ENCODE measurements around the gene SLC16A2. TPM values are rescaled to one million over a fixed set of nuclear protein-coding genes. Genes with fewer than 3 reads are reported as not detected.

The SLC16A2 gene
- total RNA-seq, 1 donor from 2014 or later: 8.1 TPM

DNA sequence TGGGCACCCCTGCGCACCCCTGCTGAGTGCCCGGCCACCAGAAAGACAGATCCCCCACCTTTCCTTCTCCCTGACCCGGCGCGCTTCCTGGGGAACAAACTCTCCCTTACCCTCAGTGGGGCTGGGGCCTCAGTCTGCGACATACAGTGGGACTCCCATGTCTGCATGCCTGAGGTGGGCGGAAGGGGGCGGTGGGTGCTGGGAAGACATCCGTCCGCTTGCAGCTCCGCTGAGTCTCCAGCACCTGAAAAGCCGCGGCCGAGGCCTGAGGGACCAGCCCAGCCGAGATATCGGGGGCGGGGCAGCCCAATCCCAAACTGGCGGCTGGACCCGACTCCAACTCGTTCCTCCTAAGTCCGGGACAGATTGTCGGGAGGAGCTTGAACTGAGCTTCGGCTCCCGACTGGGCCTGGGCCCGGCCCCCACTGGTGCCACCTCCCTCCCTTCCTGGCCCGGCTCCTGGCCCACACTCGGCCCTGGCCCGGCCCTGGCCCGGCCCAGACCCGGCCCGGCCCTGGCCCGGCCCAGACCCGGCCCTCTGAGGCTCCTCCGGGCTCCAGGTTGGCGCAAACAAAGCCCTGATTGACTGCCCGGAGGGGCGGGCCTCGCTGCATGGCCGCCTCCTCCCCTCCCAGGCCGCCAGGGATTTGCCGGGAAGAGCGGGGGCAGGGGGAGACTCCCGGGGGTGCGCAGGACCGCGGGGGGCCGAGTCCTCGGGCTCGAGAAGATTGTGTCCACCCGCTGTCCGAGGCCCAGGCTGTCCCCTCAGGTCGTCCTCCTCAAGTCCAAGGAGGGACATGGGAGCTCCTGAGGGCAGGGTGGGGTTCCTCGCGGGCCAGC is 877 bp upstream of the SLC16A2 start:
- Histone ChIP-seq H3K36me3 (no peaks in the 10 kb centered on the region), H3K9me3 (no peaks in the 10 kb centered on the region), H3K4me3 (peak overlapping the region; percentile 49), H3K27ac (peak overlapping the region; percentile 80), H3K4me1 (no peaks in the 10 kb centered on the region), H3K27me3 (no peaks in the 10 kb centered on the region)
- intact Hi-C loops (cut with DNase I): no loop called here
- ATAC-seq (peak; percentile 88), DNase-seq (peak; percentile 79)
- TF ChIP-seq, protein P1, sequence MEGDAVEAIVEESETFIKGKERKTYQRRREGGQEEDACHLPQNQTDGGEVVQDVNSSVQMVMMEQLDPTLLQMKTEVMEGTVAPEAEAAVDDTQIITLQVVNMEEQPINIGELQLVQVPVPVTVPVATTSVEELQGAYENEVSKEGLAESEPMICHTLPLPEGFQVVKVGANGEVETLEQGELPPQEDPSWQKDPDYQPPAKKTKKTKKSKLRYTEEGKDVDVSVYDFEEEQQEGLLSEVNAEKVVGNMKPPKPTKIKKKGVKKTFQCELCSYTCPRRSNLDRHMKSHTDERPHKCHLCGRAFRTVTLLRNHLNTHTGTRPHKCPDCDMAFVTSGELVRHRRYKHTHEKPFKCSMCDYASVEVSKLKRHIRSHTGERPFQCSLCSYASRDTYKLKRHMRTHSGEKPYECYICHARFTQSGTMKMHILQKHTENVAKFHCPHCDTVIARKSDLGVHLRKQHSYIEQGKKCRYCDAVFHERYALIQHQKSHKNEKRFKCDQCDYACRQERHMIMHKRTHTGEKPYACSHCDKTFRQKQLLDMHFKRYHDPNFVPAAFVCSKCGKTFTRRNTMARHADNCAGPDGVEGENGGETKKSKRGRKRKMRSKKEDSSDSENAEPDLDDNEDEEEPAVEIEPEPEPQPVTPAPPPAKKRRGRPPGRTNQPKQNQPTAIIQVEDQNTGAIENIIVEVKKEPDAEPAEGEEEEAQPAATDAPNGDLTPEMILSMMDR (IDR thresholded peaks at IDR 0.05): no peak

DNA sequence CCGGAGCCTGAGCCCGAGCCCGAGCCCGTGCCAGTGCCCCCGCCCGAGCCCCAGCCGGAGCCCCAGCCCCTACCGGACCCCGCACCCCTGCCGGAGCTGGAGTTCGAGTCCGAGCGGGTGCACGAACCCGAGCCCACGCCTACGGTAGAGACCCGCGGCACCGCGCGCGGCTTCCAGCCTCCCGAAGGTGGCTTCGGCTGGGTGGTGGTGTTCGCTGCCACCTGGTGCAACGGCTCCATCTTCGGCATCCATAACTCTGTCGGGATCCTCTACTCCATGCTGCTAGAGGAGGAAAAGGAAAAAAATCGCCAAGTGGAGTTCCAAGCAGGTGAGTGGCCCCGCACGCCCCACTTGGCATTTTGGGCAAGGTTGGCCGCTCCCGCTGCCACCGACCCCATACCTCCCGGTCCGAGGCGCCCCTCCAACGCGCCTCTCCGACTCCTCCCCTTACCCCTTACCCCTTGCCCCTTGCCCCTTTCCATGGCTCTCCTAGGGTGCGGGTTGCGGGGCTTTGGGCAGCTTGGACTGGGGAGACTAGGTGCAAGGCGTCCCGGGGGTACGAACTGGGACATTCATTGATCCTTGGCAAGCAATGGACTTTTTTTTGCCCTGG is 553 bp downstream of the SLC16A2 start:
- H3K27me3 ChIP-seq: no peaks in the 10 kb centered on the region
- peak overlapping the region; percentile 49 for H3K4me3 ChIP-seq
- TF ChIP-seq, protein P1 (IDR thresholded peaks at IDR 0.05): no peak
- ATAC-seq (no peak), DNase-seq (no peak)
- no peaks in the 10 kb centered on the region for H3K9me3 ChIP-seq
- no peak overlapping the region for H3K27ac ChIP-seq
- H3K4me1 ChIP-seq: no peaks in the 10 kb centered on the region
- intact Hi-C loops (cut with DNase I): no loop called here
- no peaks in the 10 kb centered on the region for H3K36me3 ChIP-seq

DNA sequence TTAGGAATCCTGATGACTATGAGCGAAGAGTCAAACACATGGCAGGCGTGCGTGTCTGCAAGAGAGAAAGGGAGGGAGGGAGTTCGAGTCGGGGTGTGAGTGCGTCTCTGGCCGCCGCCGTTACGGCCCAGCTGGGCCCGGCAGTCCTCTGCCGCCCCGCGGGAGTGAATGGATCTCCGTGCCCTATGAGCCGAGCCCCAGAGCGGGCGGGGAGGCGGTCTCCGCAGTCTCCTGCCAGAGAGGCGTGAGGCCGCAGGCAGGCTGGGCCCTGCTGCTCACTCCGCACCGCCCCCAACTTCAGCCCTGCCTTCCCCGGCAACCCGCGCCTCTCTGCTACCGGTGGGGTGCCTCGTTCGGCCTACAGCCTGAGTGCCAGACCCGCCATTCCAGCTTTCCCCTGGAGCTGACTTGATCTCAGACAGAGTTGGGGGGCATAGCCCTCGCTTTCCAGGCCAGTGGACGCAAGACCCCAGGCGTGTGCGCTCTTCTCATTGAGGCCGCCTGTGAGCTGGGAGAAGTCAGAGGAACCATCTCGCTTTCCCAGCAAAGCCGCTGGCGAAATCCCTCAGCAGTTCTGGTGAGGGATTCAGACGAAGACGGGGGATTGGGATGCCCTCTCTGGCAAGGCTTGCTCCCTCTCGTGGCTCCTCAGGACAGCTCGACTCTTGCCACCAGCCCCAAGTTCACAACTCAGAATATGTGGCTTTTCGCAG is 1.4 kb downstream of the SLC16A2 start:
- no peaks in the 10 kb centered on the region for H3K4me1 ChIP-seq
- no peaks in the 10 kb centered on the region for H3K36me3 ChIP-seq
- ATAC-seq (peak; percentile 62), DNase-seq (peak; percentile 75)
- H3K27me3 ChIP-seq: no peaks in the 10 kb centered on the region
- H3K4me3 ChIP-seq: peak overlapping the region; percentile 49
- intact Hi-C loops (cut with DNase I): no loop called here
- no peaks in the 10 kb centered on the region for H3K9me3 ChIP-seq
- peak overlapping the region; percentile 11 for H3K27ac ChIP-seq
- TF ChIP-seq, protein P1 (IDR thresholded peaks at IDR 0.05): peak; percentile 13

DNA sequence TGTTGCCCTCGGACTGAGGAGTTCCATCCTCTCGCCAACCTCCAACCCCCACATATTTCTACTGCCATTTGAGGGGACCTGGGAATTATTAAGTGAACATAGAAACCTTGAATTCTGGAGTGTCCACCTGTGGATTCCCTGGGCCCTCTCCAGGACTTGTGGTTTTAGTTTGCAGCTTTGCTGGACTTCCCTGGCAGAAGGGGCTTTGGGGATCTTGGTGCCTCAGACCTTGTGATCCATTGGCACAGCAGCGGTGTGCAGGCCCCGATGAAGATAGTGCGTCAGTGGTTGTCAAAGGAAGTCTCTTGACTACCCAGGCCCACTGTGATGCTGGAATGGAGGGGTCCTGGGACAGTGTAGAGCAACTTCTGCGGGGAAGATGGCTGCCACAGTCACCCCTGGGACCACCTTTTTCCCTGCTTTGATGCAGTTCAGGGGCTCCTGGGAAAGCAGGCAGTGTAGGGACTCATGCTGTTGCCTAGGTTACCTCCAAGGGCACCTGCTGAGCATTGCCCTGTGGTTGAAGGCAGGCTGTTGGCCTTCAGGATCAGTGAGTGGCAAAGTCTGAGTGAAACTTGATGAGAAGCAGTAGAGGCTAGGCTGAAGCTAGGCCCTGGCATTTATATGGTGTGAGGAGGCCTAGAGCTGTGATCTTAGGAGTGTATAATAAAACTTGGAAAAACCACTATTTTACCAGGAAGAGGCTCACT is 2.2 kb downstream of the SLC16A2 start:
- H3K4me3 ChIP-seq: no peak overlapping the region
- peak overlapping the region; percentile 11 for H3K27ac ChIP-seq
- intact Hi-C loops (cut with DNase I): no loop called here

DNA sequence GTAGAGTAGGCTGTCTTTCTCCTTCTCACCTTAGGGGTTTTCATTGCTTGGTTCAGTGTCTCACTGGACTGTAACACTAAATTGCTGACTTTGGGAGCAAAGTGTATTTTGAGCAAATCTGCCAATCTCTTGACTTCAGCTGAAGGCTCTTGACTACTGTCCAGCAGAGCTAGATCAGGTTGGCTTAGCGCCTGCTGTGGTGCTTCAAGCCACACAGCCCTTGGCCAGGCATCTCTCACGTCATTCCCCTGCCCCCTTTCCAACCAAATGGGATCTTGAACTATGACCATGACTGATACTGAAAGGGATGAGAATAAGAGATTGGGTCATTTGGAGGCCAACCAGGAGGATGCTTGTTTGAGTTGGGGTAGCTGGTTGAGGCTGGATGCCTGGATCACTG is 4.8 kb downstream of the SLC16A2 start:
- ATAC-seq (no peak), DNase-seq (no peak)
- Histone ChIP-seq H3K4me3 (no peak overlapping the region), H3K36me3 (no peaks in the 10 kb centered on the region), H3K27me3 (no peaks in the 10 kb centered on the region), H3K9me3 (no peaks in the 10 kb centered on the region), H3K27ac (no peak overlapping the region), H3K4me1 (no peaks in the 10 kb centered on the region)
- intact Hi-C loops (cut with DNase I): no loop called here
- TF ChIP-seq, protein P1 (IDR thresholded peaks at IDR 0.05): no peak

More for the DNA sequence above, 2.2 kb downstream of the SLC16A2 start:
- no peak for DNase-seq
- Histone ChIP-seq H3K4me1 (no peaks in the 10 kb centered on the region), H3K27me3 (no peaks in the 10 kb centered on the region), H3K36me3 (no peaks in the 10 kb centered on the region), H3K9me3 (no peaks in the 10 kb centered on the region)
- ATAC-seq: no peak
- TF ChIP-seq, protein P1 (IDR thresholded peaks at IDR 0.05): no peak
